ENCODE results near the gene HSD3B7.

The HSD3B7 gene

GRCh38 chr16:31023627-31024226 is 38.7 kb downstream of the HSD3B7 start:
- Histone ChIP-seq H3K9me3 (replicated peaks; ENCODE audit: insufficient read depth, low read length) (no peaks in the 10 kb centered on the region), H3K36me3 (replicated peaks; ENCODE audit: insufficient read depth, low read length) (no peaks in the 10 kb centered on the region), H3K4me3 (ENCODE audit: low read length) (no peak overlapping the region), H3K4me2 (ENCODE audit: low read depth, low read length) (no peak overlapping the region), H3F3A (ENCODE audit: insufficient read depth, low read length) (no peaks in the 10 kb centered on the region), H3K9me2 (replicated peaks; ENCODE audit: insufficient read depth, low read length) (no peaks in the 10 kb centered on the region), H3K79me2 (ENCODE audit: low read length) (no peaks in the 10 kb centered on the region), H3K9ac (ENCODE audit: low read length) (no peak overlapping the region), H3K4me1 (ENCODE audit: low read length) (peaks cover 5% of the 10 kb centered on the region; the same call in 1 of the 2 replicates), H4K20me1 (ENCODE audit: insufficient read depth, low read length) (no peaks in the 10 kb centered on the region), H2AFZ (ENCODE audit: low read length) (no peak overlapping the region), H3K27ac (ENCODE audit: low read length) (no peak overlapping the region), H3K27me3 (replicated peaks; ENCODE audit: insufficient read depth, low read length) (no peaks in the 10 kb centered on the region)
- DNase-seq = no peak
- TF ChIP-seq CTCF (IDR thresholded peaks at IDR 0.05; ENCODE audit: low read length) = no peak
- no peak for TF ChIP-seq EZH2phosphoT487 (IDR thresholded peaks at IDR 0.05; ENCODE audit: low read length)
- TF ChIP-seq EZH2 (optimal IDR thresholded peaks at IDR 0.05; ENCODE audit: low read depth, low read length) = no peak

- Histone ChIP-seq H3K4me1 (ENCODE audit: low read length) (peaks cover 5% of the 10 kb centered on the region; the same call in 1 of the 2 replicates), H3F3A (ENCODE audit: insufficient read depth, low read length) (no peaks in the 10 kb centered on the region), H3K9me3 (replicated peaks; ENCODE audit: insufficient read depth, low read length) (no peaks in the 10 kb centered on the region), H3K36me3 (replicated peaks; ENCODE audit: insufficient read depth, low read length) (no peaks in the 10 kb centered on the region), H3K4me3 (ENCODE audit: low read length) (no peak overlapping the region), H3K9ac (ENCODE audit: low read length) (no peak overlapping the region), H3K9me2 (replicated peaks; ENCODE audit: insufficient read depth, low read length) (no peaks in the 10 kb centered on the region), H2AFZ (ENCODE audit: low read length) (no peak overlapping the region), H3K27ac (ENCODE audit: low read length) (no peak overlapping the region), H3K27me3 (replicated peaks; ENCODE audit: insufficient read depth, low read length) (no peaks in the 10 kb centered on the region), H3K4me2 (ENCODE audit: low read depth, low read length) (no peak overlapping the region), H4K20me1 (ENCODE audit: insufficient read depth, low read length) (no peaks in the 10 kb centered on the region), H3K79me2 (ENCODE audit: low read length) (no peaks in the 10 kb centered on the region)
- no peak for DNase-seq
- TF ChIP-seq EZH2phosphoT487 (IDR thresholded peaks at IDR 0.05; ENCODE audit: low read length) (no peak), CTCF (IDR thresholded peaks at IDR 0.05; ENCODE audit: low read length) (no peak), EZH2 (optimal IDR thresholded peaks at IDR 0.05; ENCODE audit: low read depth, low read length) (no peak)
These were observed 40.3 kb downstream of the HSD3B7 start for GRCh38 chr16:31025339-31025738.

GRCh38 chr16:31029272-31029671 is 44.3 kb downstream of the HSD3B7 start:
- H4K20me1 ChIP-seq (ENCODE audit: insufficient read depth, low read length) = no peaks in the 10 kb centered on the region
- no peaks in the 10 kb centered on the region for H3K9me2 ChIP-seq (replicated peaks; ENCODE audit: insufficient read depth, low read length)
- no peak overlapping the region for H2AFZ ChIP-seq (ENCODE audit: low read length)
- no peaks in the 10 kb centered on the region for H3K36me3 ChIP-seq (replicated peaks; ENCODE audit: insufficient read depth, low read length)
- H3F3A ChIP-seq (ENCODE audit: insufficient read depth, low read length) = peaks cover 13% of the 10 kb centered on the region; the same call in 1 of the 2 replicates
- TF ChIP-seq EZH2phosphoT487 (IDR thresholded peaks at IDR 0.05; ENCODE audit: low read length) = no peak
- TF ChIP-seq CTCF (IDR thresholded peaks at IDR 0.05; ENCODE audit: low read length) = no peak
- no peak for TF ChIP-seq EZH2 (optimal IDR thresholded peaks at IDR 0.05; ENCODE audit: low read depth, low read length)
- H3K79me2 ChIP-seq (ENCODE audit: low read length) = peaks cover 9% of the 10 kb centered on the region
- no peak overlapping the region for H3K27ac ChIP-seq (ENCODE audit: low read length)
- no peaks in the 10 kb centered on the region for H3K27me3 ChIP-seq (replicated peaks; ENCODE audit: insufficient read depth, low read length)
- no peak overlapping the region for H3K4me2 ChIP-seq (ENCODE audit: low read depth, low read length)
- H3K9ac ChIP-seq (ENCODE audit: low read length) = no peak overlapping the region
- H3K4me1 ChIP-seq (ENCODE audit: low read length) = 0 out of 2 replicates have a peak, but pooled peaks cover 5% of the 10 kb centered on the region
- no peaks in the 10 kb centered on the region for H3K9me3 ChIP-seq (replicated peaks; ENCODE audit: insufficient read depth, low read length)
- no peak for DNase-seq
- no peak overlapping the region for H3K4me3 ChIP-seq (ENCODE audit: low read length)

All from MM.1S (cell line).